MCF 10A (cell line): ENCODE data around the gene KCTD14. TPM values are rescaled to one million over a fixed set of nuclear protein-coding genes. Genes with fewer than 3 reads are reported as not detected.
A peak's percentile ranks its signal among the peaks of the same experiment; 100 is the strongest.

Experiments used
- BruUV-seq: library from RNA; stranded (reverse); fragments of 400-500 nt; replicated peaks from 2 replicates; lab custom pipeline; 2021; lab: Mats Ljungman, UMichigan
- CTCF ChIA-PET: fragments of 300-600 bp; sonication (Branson Sonifier 250); formaldehyde crosslinking; extraction: SDS; loops from one replicate; lab custom pipeline; 2021; ENCODE audit warnings: antibody characterized with exemption, inconsistent platforms; lab: Yijun Ruan, JAX
- POLR2A ChIA-PET: fragments of 300-600, 350-650 bp; sonication (Branson Sonifier 250); formaldehyde crosslinking; extraction: SDS; loops from one replicate; lab custom pipeline; 2020; ENCODE audit warnings: antibody characterized with exemption, inconsistent platforms; lab: Yijun Ruan, JAX
- DNase-seq: peaks from one replicate; pipeline ENCODE4 v3.0.0-alpha.2; 2018; ENCODE audit not compliant: unreplicated experiment
- H3K27ac Mint-ChIP-seq: one replicate; pipeline ENCODE4 v1.8.0; 2022; ENCODE audit warnings: mild to moderate bottlenecking, low read depth, mixed read lengths; ENCODE audit not compliant: unreplicated experiment
- H3K27me3 Mint-ChIP-seq: one replicate; pipeline ENCODE4 v1.8.0; 2022; ENCODE audit warnings: mixed read lengths; ENCODE audit not compliant: insufficient read depth, unreplicated experiment
- H3K36me3 Mint-ChIP-seq: one replicate; pipeline ENCODE4 v1.8.0; 2022; ENCODE audit warnings: mild to moderate bottlenecking, moderate library complexity, mixed read lengths; ENCODE audit not compliant: insufficient read depth, unreplicated experiment
- H3K4me1 Mint-ChIP-seq: one replicate; pipeline ENCODE4 v1.8.0; 2022; ENCODE audit warnings: mixed read lengths; ENCODE audit not compliant: insufficient read depth, unreplicated experiment
- H3K4me3 Mint-ChIP-seq: one replicate; pipeline ENCODE4 v1.8.0; 2022; ENCODE audit warnings: mild to moderate bottlenecking, moderate library complexity, mixed read lengths; ENCODE audit not compliant: unreplicated experiment
- H3K9me3 Mint-ChIP-seq: one replicate; pipeline ENCODE4 v1.8.0; 2022; ENCODE audit warnings: mixed read lengths; ENCODE audit not compliant: unreplicated experiment
- CTCF ChIP-seq: fragments of 200-600 bp; IDR thresholded peaks from one replicate; pipeline ENCODE4 v1.8.0; 2022; ENCODE audit warnings: antibody characterized with exemption, mild to moderate bottlenecking; ENCODE audit not compliant: unreplicated experiment
- intact Hi-C: fragments of 100-400 bp; cut with micrococcal nuclease; formaldehyde crosslinking; loops from 2 replicates; pipeline ENCODE4 v1.14.1; 2022
- total RNA-seq: library from RNA; stranded (reverse); gene quantifications from 2 replicates; pipeline ENCODE4 v1.2.3, GENCODE V29; 2022

The KCTD14 gene
- total RNA-seq, 1 experiment from 2014 or later, result 2.2 TPM

DNA sequence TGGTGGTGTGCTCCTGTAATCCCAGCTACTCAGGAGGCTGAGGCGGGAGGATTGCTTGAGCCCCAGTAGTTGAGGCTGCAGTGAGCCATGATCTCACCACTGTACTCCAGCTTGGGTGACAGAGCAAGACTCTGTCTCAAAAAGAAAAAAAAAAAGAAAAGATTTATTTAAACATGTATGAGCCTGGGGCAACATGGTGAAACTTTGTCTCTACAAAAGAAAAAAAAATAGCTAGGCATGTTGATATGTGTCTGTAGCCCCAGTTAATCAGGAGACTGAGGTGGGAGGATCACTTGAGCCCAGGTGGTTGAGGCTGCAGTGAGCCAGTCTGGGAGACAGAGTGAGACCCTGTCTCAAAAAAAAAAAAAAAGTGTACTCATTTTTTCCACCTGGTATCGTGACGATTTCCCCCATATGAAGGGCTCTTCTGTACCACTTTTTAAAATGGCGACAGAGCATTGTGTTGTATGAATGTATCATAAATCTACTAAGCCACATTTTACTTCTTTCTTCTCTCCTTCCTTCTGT is 16.4 kb upstream of the KCTD14 start:
- peak; percentile 38 for DNase-seq

GRCh38 chr11:78038697-78039313 is 15.7 kb upstream of the KCTD14 start:
- Mint-ChIP-seq H3K27ac (no peak overlapping the region), H3K9me3 (no peaks in the 10 kb centered on the region), H3K27me3 (no peaks in the 10 kb centered on the region), H3K4me3 (no peak overlapping the region), H3K4me1 (peaks cover 25% of the 10 kb centered on the region), H3K36me3 (no peaks in the 10 kb centered on the region)
- peak; percentile 82 for DNase-seq
- ChIA-PET POLR2A (interaction anchor here (2.0 kb wide), 1 partner anchor 44 kb away, joined by 8 read pairs; the partner anchor contains the start of gene INTS4), CTCF (interaction anchor here (0.7 to 0.9 kb wide), 2 partner anchors 156 to 883 kb away, joined by 3 read pairs; no protein-coding TSS in a partner anchor)
- BruUV-seq, result no TSS peak
- intact Hi-C loops, result no loop called here
- TF ChIP-seq CTCF, result no peak

More for the DNA sequence above, 16.4 kb upstream of the KCTD14 start:
- H3K4me1 Mint-ChIP-seq, result peaks cover 21% of the 10 kb centered on the region
- no peak overlapping the region for H3K4me3 Mint-ChIP-seq
- H3K9me3 Mint-ChIP-seq, result no peaks in the 10 kb centered on the region
- no peaks in the 10 kb centered on the region for H3K27me3 Mint-ChIP-seq
- no TSS peak for BruUV-seq
- ChIA-PET POLR2A (interaction anchor here (0.9 to 2.0 kb wide), 4 partner anchors 19 to 402 kb away, joined by 3 to 8 read pairs (median 4); partner anchors contain the start of genes INTS4 and NDUFC2), CTCF (interaction anchor here (0.7 to 1.8 kb wide), 5 partner anchors 8 to 884 kb away, joined by 3 to 4 read pairs (median 3); partner anchors contain the start of gene INTS4)
- TF ChIP-seq CTCF, result no peak
- no peaks in the 10 kb centered on the region for H3K36me3 Mint-ChIP-seq
- intact Hi-C loops, result no loop called here
- H3K27ac Mint-ChIP-seq, result peak overlapping the region; percentile 99

GRCh38 chr11:78037825-78038620 is 14.9 kb upstream of the KCTD14 start:
- POLR2A ChIA-PET, result interaction anchor here (0.7 to 1.1 kb wide), 2 partner anchors 42 to 217 kb away, joined by 3 read pairs; partner anchors contain the start of genes AAMDC and NDUFC2
- H3K27me3 Mint-ChIP-seq, result no peaks in the 10 kb centered on the region
- no peak for DNase-seq

More at GRCh38 chr11:78037825-78038620, 14.9 kb upstream of the KCTD14 start:
- H3K4me1 Mint-ChIP-seq, result peaks cover 25% of the 10 kb centered on the region
- TF ChIP-seq CTCF, result no peak
- H3K9me3 Mint-ChIP-seq, result no peaks in the 10 kb centered on the region
- H3K36me3 Mint-ChIP-seq, result no peaks in the 10 kb centered on the region
- H3K27ac Mint-ChIP-seq, result no peak overlapping the region
- CTCF ChIA-PET, result interaction anchor here (0.9 kb wide), 1 partner anchor 157 kb away, joined by 3 read pairs; no protein-coding TSS in a partner anchor
- no TSS peak for BruUV-seq
- H3K4me3 Mint-ChIP-seq, result no peak overlapping the region
- intact Hi-C loops, result no loop called here
